Urothelium cell line (cell line): ENCODE results near the gene GNG13.

Experiments used
- DNase-seq: peaks from one replicate; pipeline ENCODE4 v3.0.0; 2011; ENCODE audit warnings: low spot score, mixed read lengths
- FAIRE-seq: peaks from 2 replicates; lab custom pipeline; 2011; peaks lifted over from hg19 to GRCh38; lab: Jason Lieb, UNC

The GNG13 gene

DNA sequence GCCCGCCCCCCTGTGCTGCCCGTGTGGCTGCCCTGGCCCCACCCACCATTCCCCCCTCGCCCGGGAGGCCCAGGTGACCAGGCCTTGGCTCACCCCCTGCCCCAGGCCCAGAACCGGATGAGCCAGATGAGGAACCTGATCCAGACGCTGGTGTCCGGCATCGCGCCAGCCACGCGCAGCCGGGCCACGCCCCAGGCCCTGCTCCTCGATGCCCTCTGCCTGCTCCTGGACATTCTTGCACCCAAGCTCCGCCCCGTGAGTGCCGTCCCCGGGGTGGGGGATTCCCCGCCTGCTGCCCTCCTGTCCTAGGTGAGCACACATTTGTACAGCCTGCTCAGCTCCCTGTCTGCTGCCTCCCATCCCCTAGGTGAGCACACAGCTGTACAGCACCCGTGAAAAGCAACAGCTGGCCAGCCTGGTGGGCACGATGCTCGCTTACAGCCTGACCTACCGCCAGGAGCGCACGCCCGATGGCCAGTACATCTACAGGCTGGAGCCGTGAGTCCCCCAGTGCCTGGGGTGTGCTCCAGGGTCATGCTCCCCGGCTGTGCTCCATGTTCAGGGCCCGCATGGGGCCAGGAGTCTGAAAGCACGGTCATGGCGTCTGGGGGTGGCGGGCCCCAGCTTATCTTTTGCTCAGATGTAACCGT is 4.8 kb downstream of the GNG13 start:
- FAIRE-seq = no peak
- DNase-seq = no peak

DNA sequence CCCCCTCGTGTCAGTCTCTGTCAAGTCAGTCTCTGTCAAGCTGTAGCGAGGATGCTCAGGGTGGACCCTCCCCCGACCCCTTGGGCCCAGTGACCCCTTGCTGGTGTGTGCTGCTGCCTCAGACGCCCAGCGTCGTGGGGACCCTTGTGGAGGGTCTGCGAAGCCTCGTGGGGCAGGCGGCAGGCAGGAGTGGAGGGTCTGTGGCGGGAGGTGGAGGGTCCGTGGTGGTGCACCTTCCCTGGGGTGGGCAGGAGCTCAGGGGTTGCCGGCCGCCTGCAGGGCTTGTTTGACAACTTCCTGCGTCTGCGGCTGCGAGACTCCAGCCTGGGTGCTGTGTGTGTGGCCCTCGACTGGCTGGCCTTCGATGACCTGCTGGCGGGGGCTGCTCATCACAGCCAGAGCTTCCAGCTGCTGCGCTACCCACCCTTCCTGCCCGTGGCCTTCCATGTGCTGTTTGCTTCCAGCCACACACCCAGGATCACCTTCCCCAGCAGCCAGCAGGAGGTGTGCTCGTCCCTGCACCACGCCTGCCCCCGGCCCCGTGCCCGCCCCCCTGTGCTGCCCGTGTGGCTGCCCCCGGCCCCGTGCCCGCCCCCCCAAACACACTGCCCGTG is 5.6 kb downstream of the GNG13 start:
- FAIRE-seq (no peak), DNase-seq (no peak)

DNA sequence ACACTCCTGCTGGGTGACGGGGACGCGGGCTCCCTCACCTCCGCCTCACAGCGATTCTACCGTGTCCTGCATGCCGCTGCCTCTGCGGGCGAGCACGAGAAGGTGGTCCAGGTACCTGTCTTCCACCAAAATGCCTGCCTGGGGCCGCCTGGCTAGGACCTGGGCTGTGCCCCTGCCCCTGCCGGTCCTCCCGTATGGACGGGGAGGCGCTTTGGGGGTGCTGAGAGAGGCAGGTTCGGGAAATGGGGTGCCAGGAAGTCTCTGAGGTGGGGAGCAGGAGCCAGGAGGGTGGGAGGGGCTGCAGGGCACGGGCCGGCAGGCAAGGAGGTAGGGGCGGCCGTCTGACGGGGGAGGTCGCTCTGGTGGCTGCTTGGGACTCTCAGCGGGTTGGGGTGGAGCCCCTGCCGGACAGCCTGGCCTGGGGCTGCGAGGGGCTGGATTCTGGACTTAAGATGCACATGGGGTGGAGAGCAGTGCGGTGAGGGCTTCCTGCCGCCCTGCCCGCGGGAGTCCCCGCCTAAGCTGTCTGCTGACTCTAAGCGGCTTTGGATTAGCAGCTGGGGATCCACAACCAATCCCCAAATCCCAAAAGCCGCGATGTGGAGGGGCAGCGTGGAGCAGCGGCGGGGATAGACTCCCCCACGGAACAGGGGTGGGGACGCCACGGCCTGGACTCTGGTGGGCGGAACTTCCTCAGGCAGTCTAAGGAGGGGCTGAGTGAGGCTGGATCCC is 6.3 kb downstream of the GNG13 start:
- no peak for FAIRE-seq
- no peak for DNase-seq

DNA sequence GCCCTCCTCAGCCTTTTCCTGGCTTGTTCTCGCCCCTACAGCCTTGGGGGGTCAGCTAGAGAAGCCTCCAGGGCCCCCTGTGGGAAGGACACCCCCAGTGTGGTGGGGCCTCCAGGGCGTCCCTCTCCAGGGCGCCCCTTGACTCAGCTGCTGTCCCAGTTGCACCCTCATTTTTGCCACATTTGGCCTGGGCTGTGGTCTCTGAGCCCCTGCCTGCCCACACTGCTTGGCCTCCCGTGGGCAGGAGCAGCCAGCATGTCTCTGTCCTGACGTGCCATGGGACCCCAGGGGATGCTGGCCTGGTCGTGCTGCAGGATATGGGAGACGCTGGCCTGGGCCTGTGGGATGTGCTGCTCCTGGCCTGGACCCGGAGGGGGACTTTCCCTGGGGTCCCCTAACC is 7.1 kb downstream of the GNG13 start:
- FAIRE-seq = no peak
- no peak for DNase-seq

DNA sequence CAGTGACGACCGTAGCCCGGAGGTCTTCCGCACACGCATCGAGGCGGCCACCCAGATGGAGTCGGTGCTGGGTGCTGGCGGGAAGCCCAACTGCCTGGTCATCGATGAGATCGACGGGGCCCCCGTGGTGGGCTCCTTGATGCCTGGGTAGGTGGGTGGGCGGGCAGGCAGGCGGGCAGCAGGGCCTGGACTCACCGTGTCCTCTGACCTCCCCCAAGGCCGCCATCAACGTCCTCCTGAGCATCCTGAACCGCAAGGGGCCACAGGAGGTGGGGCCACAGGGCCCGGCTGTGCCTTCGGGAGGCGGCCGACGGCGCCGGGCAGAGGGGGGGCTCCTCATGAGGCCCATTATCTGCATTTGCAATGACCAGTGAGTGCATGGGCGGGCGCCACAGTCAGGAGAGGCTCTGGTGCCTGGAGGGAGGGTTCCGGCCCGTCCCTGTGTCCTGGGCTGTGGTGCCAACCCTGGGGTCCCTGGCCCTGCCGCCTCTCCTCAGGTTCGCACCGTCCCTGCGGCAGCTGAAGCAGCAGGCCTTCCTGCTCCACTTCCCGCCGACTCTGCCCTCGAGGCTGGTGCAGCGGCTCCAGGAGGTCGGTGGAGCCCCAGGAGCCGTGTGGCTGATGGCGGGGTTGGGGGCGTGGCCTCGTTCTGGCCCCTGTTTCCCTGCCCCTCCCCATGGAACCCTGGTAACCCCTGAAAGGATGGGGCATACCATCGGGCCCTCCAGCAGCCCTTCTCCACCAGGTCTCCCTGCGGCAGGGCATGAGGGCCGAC is 8.1 kb downstream of the GNG13 start:
- DNase-seq (no peak), FAIRE-seq (no peak)

DNA sequence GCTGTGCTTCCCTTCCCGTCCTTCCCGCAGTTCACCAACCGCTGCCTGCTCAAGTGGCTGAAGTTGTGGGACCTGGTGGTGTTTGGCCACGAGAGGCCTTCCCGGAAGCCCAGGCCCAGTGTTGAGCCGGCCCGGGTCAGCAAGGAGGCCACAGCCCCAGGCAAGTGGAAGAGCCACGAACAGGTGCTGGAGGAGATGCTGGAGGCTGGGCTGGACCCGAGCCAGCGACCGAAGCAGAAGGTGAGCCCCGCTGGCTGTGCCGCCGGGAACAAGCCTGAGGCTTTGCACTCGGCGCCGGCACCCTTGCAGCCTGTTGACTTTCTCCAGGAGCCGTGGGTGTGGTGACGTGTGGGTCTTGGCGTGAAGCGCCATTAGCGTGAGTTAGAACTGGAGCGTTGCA is 9.4 kb downstream of the GNG13 start:
- FAIRE-seq (no peak), DNase-seq (no peak)

DNA sequence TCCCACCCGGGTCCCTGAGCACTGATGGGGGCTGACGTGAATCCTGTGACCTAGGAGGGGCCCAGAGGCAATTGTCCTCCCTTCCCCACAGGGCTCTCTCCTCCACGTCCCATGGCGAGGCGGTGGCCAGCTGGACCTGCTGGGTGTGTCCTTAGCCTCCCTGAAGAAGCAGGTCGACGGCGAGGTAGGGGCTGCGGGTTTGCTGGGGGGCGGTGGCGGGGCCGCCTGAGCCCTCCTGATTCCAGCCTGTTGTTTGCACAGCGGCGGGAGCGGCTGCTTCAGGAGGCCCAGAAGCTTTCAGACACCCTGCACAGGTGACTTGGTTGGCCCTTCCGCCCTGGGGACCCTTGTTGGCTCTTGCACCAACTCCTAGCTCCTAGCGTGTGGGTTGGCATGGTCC is 10.4 kb downstream of the GNG13 start:
- FAIRE-seq = no peak

DNA sequence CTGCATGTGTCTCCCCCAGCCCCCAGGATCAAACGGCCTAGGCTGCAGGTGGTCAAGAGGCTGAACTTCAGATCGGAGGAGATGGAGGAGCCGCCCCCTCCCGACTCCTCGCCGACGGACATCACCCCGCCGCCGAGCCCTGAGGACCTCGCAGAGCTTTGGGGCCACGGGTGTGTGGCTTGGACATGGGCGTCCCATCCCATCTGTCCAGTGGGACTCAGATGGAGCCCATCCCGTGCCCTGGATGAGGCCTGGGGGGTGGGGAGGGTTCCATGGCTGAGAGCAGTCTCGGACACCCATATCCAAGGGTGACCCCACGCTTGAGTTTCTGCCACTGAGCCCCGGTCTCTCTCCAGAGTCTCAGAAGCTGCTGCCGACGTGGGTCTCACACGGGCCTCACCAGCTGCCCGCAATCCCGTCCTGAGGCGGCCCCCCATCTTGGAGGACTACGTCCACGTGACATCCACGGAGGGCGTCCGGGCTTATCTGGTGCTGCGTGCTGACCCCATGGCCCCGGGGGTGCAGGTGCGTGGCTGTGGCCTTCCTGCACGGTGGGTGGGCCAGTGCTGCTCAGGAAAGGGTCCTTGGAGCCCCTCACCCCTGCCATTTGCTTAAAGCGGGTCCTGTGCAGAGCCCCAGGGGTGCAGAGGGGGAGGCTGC is 11.2 kb downstream of the GNG13 start:
- DNase-seq = no peak

More for the DNA sequence above, 10.4 kb downstream of the GNG13 start:
- no peak for DNase-seq

DNA sequence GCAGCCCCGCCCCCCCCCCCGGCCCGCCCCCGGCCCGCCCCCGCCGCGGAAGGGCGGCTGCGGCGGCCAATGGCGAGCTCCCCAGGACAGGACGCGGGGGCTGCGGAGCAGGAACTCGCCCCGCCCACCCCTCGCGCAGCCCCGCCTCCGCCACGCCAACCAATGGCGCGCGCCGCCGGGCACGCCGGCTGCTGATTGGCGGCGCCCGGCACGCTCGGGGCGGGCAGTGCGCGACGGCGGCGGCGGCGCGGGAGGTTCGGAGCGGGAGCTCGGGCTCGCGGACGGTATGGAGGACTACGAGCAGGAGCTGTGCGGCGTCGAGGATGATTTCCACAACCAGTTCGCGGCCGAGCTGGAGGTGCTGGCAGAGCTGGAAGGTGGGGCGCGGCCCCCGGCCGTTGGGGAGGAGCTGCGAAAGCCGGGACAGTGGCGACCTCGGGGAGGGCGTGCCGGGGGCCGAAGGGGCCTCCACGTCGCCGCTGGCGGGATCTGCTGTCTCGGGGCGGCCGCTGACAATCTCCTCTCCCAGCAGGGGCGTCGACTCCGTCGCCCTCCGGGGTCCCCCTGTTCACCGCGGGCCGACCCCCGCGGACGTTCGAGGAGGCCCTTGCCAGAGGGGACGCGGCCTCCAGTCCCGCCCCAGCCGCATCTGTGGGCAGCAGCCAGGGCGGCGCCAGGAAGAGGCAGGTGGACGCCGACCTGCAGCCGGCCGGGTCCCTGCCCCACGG is 12.0 kb downstream of the GNG13 start, which contains the start of gene CHTF18:
TSS of gene CHTF18 (plus strand) at position 222 of the 728 bp plus-strand sequence. CDS start at position 287, 65 bp downstream.
- DNase-seq = peak; percentile 99
- FAIRE-seq = peak; percentile 94

More for the DNA sequence above, 11.2 kb downstream of the GNG13 start:
- no peak for FAIRE-seq

DNA sequence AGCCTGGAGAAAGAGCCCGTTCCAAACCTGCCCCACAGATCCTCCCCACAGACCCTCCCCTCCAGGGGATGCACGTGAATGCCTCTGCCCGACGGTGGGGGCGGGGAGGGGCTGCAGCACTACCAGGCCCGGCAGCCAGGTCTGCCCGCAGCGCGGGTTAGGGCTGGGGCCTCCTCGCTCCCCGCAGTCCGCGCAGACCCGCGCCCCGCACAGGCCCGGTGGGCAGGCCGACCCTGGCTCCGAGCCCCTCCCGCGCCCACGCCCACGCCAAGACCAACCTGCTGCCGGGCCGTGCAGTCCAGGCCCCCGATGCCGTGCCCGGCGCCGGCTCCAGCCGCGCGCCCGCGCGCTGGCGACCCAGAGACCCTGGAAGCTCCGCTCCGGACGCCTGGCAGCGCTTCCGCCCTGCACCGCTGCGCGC is 12.5 kb downstream of the GNG13 start, which contains the start of gene RPUSD1:
TSS of gene RPUSD1 (minus strand) at position 404 of the 421 bp plus-strand sequence. CDS start 644 bp downstream, outside the sequence.
- no peak for FAIRE-seq
- DNase-seq = no peak

DNA sequence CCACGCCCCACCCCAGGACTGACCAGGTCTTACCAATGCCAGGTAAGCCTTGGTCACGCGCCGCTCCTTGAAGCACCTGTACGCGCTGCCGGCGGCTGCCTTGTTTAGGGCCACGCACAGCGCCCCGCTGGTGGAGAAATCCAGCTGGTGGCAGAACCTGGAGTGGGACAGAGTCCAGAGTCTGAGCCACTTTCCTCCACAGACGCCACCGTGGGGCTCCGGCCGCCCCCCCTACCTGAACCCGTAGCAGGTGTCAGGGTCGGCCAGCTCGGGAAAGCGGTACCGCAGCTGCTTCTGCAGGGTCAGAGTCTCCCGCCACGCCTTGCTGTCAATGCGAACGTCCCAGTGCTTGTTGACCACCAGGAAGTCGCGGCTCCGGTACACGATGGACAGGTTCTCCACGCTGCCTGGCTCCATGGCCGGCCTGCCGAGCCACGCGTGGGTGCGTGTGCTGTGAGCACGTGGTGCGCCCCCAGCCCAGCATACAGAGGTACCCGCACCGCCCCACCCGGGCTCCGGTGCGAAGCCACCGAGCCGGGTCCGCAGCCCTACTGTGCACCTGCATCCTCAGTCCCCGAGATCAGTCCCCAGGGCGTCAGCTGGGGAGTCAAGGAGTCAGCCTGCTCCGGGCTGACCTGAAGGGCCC is 13.1 kb downstream of the GNG13 start:
- no peak for DNase-seq
- no peak for FAIRE-seq

DNA sequence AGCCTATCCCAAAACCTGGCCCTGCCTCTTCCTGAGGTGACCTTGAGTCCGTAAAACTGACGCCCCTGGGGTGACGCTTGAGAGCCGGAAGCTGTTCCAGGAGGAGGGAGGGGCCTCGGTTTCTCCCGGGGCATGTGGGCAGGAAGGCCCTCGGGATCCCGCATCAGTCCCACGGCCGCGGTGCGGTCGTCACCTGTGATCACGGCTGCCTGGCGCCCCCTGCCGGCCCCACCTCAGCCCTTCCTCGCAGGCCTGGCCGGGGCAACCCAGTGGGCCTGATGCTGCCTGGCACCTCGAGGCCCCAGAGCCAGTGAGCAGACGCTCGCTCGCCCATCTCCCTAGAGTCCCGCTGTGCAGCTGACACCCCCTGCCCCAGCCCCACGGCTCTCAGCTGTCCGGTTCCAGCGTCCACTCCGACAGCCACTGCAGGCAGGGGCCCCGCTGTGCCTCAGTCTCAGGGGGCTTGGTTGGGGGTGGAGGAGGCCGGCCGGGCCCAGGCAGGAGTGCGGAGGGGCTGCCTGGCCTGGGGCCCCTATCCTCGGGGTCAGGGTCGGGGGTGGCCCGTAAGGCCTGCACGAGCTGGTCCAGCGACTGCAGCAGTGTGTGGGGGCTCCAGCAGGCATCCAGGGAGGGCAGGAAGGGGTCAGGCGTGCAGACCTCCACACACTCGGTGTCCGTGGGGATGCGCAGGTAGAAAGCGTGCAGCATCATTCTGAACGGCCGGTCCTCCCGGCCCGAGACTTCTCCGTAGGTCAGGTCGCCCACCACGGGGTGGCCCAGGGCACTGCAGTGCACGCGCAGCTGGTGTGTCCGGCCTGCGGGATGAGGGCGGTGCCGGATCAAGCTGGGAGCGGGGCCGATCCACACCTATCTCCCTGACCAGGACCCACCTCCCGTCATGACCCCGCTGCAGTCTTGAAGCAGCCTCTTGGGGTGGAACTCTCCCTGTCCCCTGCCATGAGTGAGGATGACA is 14.7 kb downstream of the GNG13 start:
- DNase-seq (peak; percentile 51), FAIRE-seq (no peak)

DNA sequence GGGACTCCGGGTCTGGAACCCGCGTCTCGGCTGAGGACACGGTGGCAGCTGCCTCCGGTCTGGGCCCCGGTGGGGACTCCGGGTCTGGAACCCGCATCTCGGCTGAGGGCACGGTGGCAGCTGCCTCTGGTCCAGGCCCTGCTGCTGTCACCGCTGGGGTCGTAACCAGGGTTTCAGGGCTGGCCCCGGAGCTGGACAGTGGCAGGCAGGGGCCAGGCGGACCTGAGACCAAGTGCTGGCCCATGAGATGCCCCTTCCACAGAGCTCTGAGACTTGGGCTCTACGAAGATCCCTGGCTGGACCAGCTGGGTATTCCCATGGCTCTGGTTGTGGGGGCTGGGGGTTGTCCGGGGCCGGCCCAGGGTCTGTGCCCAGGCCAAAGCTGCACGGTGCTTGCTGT is 16.1 kb downstream of the GNG13 start:
- no peak for FAIRE-seq
- no peak for DNase-seq

DNA sequence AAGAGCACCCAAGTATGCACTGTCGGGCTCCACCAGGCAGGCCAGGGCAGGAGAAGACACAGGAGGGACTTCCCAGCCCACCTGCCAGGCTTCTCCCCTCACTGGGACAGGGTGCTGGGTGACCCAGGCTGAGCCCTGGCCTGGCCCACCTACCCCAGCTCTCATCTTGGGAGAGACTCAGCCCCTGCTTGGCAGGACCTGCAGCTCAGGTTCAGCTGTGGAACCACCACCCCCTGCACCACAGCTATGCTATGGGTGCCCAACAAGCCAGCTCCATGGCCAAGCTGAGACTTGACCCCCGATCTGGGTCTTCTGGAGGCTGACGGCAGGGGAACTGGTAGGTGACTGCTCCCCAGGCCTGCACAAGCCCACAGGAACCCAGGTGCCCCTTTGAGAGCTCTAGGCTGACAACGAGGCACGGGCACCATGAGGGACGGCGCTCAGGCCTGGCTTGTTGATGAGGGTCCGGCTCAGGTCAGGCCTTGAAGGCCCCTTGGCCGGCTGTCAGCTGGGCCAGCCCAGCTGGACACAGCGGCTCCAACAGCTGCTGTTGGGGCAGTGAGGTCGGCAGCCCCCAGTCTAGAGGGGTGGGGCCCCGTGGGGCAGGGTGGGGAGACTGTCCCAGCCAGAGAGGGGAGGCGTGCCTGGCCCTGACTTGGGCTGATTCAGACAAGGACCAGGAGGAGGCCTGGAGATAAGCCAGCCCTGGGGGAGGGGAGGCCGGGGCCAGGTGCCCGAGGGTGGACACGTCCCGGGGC is 17.0 kb downstream of the GNG13 start:
- no peak for FAIRE-seq
- no peak for DNase-seq

DNA sequence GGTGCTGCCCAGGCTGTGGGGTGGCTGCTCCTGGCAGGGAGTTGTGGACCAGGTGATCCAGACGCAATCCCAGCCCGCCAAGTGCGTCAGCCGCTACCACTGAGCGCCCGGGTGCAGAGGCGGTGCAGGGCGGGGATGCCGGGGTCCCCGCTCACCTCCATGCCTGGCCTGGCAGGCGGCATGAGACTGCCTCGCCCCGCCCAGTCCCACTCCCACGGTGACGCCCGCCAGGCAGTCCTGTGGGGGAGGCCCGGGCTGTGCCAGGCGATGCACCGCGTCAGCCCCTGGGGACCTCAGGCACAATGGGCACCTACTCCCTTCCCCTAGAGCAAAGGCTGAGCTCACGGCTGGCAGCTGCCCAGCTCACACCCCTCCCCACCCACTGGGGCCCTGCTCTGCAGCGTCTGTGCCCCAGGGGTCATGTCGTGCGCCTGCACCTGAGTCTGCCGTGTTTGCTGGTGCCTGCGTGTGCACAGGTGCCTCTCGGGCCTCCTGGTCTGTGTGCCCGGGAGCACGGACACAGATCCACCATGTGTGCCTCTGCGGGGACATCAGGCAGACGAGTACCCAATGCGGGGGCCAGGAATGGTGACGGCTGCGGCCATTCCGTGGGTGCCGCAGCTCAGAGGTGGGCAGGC is 17.6 kb downstream of the GNG13 start:
- DNase-seq = no peak
- FAIRE-seq = no peak

DNA sequence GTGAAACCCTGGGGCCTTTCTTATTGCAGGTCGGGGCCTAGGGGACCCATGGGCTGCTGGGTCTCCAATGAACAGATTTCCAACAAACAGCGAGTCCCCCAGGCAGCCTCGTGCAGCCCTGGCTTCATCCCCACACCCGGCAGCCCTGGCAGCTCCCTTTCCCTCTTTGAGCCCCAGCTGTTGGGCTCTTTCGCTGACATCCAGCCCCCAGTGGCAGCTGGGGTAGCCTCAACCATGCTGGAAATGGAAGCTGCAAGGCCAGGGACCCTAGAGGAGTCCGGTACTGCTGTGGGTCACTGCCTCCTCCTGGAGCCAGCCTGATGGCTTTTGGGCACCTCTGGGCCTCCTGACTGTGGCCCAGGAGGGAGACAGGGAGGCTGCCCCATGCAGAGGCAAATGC is 18.3 kb downstream of the GNG13 start:
- FAIRE-seq (no peak), DNase-seq (no peak)
